Measurements from ENCODE around the gene USP17L30.
"Not testable (repeated sequence)": the region's sequence is repeated elsewhere in the genome, so short reads cannot be mapped to it uniquely, and the experiment has no call there.

GRCh38 chr4:9329611-9330010 is 33.3 kb upstream of the USP17L30 start, which contains the start of gene USP17L25:
- TF ChIP-seq CTCF (conservative IDR thresholded peaks at IDR 0.05; ENCODE audit: low read depth, low read length); EZH2 (IDR thresholded peaks at IDR 0.05; ENCODE audit: borderline replicate concordance, low read depth, low read length, poor library complexity, severe bottlenecking): not testable (repeated sequence)
